GM13977 (cell line): ENCODE results near the gene TRAPPC2L.

Experiments
- DNase-seq: peaks from one replicate; pipeline ENCODE4 v3.0.0; 2012; ENCODE audit warnings: low spot score
- CTCF ChIP-seq: IDR thresholded peaks from 2 replicates; pipeline ENCODE4 v1.5.1; 2012; ENCODE audit warnings: mild to moderate bottlenecking, control low read depth; ENCODE audit not compliant: insufficient read depth; ENCODE audit errors: extremely low read depth, missing control alignments
- in situ Hi-C: fragments of 300-500 bp; cut with MboI; formaldehyde crosslinking; loops from one replicate; pipeline ENCODE4 v1.12.0; 2022; ENCODE audit warnings: low sequenced_read_pairs, low pct_unique_long_range_greater_than_20kb, mixed read lengths, inconsistent platforms; ENCODE audit not compliant: unreplicated experiment

TRAPPC2L gene

GRCh38 chr16:88864521-88864920 is 7.6 kb downstream of the TRAPPC2L start:
- DNase-seq, result no peak
- TF ChIP-seq CTCF, result no peak
- in situ Hi-C loops, result no loop called here

- no peak for TF ChIP-seq CTCF
- DNase-seq, result no peak
- in situ Hi-C loops, result no loop called here
These were observed 8.4 kb downstream of the TRAPPC2L start for GRCh38 chr16:88865310-88865709.

- no peak for DNase-seq
- in situ Hi-C loops, result no loop called here
These were observed 8.8 kb downstream of the TRAPPC2L start for GRCh38 chr16:88865742-88866141.

GRCh38 chr16:88866151-88866920 is 9.4 kb downstream of the TRAPPC2L start, which contains the start of gene PABPN1L:
TSS of gene PABPN1L (minus strand) at chr16:88866660. CDS start at chr16:88866606, 54 bp downstream.
- in situ Hi-C loops, result no loop called here
- no peak for TF ChIP-seq CTCF
- no peak for DNase-seq

More at GRCh38 chr16:88865742-88866141, 8.8 kb downstream of the TRAPPC2L start:
- no peak for TF ChIP-seq CTCF

- no peak for TF ChIP-seq CTCF
- in situ Hi-C loops, result no loop called here
- no peak for DNase-seq
These were observed 10.8 kb downstream of the TRAPPC2L start for GRCh38 chr16:88867581-88868246.

GRCh38 chr16:88868974-88869672 is 12.2 kb downstream of the TRAPPC2L start:
- no peak for TF ChIP-seq CTCF
- DNase-seq, result no peak
- in situ Hi-C loops, result no loop called here
